Raji (cell line): ENCODE results near the gene CAPN13.

Source experiments
- POLR2A ChIP-seq: IDR thresholded peaks from 2 replicates; pipeline ENCODE4 v1.6.1; 2011; ENCODE audit warnings: low read depth, low read length, control low read depth; ENCODE audit not compliant: insufficient read depth

CAPN13 gene

DNA sequence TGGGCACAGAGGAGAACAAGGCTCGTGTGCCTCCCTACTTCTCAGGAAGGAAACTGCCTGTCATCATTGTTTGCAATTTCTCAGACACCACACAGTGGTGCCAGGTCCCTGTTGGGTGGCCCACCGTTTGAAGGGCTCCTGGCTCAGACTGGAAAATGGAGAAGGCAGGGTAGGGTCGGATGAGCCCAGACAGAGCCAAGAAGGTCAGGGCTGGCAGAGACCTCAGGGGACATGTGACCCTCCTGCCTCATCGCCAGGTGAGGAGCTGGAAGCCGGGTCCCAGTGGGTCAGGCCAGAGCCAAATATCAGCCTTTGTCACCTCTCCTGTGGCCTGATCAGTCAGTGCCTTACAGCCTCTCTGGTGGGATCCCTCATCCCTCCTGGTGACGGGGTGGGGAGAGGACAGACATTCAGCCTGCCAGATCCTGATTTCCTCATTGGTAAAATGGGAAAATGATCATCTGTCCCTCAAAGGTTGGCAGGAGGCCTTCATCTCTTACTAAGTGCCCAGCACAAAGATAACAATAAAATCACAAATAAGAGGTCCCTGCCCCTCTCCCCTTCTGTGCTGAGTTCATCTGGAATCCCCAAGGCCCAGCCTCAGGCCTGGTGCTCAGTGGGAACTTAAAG is 117.6 kb downstream of the CAPN13 start:
- no peak for TF ChIP-seq POLR2A

DNA sequence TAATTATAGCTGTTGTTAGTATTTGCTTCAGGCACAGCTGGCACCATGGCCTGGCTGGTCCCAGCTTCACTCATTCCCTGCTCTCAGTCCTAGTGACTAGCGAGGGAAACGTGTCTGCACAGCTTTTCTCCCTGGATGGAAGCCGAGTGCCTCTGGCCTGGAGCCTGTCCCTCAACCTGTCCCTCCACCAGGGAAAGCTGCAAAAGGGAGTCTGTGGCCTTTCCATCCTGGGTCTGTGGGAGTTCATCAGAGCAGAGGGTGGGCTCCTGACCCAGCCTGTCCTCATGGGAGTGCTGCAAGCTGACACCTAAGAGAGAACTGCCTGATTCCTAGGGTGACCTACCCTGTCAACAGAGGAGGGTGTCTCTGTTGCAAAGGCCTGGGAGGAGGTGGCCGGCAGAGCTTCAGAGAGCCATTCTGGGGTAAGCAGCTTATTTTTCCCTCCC is 118.3 kb downstream of the CAPN13 start:
- TF ChIP-seq POLR2A, result no peak

DNA sequence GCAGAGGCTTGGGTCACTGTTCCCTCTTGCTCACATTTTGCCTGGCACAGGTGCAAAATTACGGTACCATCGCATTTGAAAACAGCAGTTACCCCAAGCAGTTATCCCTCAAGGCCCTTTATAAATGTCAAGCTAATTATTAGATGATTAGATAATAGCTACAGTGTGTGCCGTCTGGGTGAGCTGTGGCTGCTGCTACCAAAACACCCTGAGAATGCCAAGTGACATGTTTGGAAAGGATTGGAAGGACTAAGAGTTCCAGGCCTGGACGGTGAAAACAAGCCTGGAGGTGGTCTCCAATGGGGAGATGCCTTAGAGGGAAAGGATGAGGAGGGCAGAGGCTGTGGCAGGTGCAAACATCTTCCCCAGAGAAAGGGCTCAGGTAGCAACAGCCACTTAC is 120.6 kb downstream of the CAPN13 start:
- no peak for TF ChIP-seq POLR2A

DNA sequence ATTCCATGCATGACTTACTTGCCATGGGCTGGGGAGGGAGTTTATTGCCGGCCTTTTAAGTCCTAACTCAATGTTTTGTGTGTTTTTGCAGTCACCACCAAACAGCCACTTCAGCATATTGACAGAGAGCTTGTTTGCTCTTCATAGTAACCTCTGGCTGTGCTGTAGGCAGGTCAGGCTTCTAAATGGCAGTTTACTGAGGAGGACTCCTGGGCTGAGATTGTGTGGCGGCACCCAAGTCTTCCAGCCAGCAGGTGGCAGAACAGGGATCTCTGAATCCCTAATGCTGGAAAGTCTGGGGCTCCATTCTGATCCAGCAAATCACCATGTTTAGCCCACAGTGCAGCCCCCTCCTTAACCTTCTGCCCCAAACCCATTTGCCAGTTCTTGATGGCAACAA is 121.2 kb downstream of the CAPN13 start:
- no peak for TF ChIP-seq POLR2A

DNA sequence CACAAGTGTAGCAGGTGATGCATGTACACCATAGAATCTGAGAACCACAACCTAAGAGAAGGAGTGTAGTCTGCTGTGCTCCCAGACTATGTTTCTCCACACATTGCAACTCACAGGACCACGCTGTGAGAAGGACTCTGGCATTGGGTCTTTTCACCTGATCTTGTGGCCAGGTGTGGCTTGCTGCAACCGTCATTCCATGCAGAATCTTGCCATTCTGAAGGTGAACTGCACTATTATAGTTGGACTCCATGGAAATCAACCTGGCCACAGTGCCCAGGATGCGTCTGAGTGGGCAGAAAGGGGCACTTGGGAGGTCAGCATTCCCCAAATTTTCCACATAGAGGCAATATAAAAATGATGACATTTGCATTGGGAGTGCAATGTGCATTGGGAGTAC is 122.2 kb downstream of the CAPN13 start:
- TF ChIP-seq POLR2A, result no peak

DNA sequence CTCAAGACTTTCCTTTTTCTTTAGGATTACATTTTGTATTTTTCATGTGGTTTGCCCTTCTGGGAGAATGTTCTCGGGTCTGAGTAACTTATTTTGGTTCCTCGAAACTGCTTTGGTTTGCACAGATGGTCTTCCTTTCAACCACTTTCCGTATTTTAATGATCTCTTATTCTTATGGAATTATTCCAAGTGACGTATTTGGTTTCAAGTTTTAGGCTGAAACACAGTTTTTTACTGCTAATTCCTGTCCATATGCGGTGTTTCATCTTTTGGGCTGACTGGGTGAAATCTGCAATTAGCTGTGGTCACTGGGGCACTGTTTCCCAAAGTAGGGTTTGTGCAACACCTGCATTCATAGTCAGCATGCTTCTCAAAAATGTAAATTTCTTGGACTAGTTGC is 122.7 kb downstream of the CAPN13 start:
- TF ChIP-seq POLR2A, result no peak

DNA sequence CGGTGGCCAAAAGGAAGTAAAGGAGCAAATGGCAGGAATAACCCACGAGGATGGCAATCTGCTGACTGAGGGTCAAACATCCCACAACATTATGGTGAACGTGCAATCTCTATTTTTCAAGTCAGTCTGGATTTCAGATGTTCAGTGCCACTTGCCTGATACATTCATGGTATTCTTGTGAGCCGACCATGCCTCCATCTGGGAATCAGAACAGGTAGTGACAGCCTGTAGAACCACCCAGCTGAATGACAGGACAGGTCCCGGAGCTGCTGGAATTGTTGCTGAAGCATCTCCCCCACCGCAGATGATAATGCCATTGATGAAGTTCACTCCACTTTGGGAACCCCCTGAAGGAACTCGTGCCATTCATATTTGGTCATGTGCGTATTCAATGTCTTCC is 123.2 kb downstream of the CAPN13 start:
- TF ChIP-seq POLR2A, result no peak

DNA sequence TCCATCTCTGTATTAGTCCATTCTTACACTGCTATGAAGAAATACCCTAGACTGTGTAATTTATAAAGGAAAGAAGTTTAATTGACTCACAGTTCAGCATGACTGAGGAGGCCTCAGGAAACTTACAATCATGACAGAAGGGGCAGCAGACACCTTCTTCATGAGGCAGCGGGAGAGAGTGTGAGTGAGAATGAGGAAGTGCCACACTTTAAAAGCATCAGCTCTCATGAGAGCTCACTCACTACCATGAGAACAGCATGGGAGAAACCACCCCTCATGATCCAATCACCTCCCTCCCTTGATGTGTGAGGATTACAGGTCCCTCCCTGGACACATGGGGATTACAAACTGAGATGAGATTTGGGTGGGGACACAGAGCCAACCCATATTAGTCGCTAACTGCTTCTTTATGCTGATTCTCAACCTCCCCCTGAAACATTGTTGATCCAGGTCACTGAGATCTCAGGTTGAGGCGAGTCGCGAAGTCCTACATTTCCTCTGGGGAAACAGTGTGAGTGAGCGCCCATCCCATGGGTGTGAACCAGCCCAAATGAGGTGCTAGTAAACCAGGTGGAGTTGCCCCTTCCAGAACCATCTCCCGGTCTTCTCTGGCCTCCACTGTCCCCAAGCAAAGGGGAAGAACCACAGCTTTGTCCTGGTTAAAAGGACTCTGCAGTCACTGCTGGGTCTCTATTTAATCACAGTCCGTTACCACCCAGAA is 123.8 kb downstream of the CAPN13 start:
- no peak for TF ChIP-seq POLR2A

DNA sequence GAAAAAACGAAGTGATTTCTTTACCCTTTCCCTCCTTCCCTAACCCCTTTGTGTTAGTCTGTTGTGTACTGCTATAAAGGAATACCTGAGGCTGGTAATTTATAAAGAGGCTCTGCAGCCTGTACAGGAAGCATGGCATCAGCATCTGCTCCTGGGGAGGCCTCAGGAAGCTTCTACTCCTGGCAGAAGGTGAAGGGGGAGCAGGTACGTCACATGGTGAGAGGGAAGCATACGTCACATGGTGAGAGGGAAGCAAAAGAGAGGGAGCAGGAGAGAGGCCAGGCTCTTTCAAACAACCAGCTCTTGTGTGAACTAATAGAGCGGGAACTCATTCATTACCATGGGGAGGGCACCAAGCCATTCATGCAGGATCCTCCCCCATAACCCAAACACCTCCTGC is 126.2 kb downstream of the CAPN13 start:
- no peak for TF ChIP-seq POLR2A

DNA sequence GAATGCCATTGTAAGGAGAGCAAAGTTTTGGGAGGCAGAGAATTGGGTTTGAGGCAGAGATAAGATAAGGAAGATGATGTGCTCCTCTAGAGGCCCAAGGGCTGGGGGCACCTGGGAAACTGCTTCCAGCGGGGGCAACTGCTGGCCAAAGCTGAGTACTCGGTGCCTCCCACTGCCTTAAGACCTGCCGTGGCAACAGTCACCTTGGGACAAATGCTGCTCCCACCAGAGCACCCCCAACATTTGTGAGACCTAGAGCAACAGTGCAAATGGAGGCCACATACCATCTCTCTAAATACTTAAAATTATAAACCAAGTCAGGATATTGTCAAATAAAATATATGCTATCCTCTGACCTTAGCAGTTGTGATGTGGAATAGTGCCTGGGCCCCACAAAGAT is 127.1 kb downstream of the CAPN13 start:
- no peak for TF ChIP-seq POLR2A

DNA sequence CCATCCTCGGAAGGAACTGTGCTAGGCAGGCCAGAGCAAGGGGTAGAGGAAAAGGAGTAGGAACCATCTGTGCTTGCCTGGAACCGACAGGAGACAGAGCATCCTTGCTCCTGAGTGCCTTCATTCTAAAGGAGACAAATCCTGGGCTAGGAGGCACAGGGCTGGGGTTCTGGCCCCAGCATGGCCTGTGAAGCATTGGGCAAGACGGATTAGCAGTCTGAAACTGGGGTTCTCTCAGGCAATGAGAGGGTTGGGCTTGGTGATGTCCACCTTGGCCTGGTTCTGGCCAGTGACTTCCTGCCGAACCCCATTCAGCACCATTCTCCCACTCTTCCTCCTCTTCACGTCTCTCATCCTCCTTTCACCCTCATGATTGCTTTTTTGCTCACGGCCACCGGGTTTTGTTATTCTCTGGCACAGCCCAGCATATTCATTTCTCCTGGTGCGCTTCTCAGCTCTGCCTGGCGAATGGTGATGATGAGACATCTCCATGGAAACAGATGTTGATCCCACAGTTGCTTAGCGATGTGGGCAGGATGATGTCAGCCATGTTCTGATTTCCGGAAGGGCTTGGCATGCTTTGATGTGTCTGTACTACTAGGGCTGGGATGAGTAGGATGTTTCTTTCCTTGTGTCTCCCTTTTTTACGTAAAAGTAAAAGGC is 127.7 kb downstream of the CAPN13 start:
- TF ChIP-seq POLR2A, result no peak

DNA sequence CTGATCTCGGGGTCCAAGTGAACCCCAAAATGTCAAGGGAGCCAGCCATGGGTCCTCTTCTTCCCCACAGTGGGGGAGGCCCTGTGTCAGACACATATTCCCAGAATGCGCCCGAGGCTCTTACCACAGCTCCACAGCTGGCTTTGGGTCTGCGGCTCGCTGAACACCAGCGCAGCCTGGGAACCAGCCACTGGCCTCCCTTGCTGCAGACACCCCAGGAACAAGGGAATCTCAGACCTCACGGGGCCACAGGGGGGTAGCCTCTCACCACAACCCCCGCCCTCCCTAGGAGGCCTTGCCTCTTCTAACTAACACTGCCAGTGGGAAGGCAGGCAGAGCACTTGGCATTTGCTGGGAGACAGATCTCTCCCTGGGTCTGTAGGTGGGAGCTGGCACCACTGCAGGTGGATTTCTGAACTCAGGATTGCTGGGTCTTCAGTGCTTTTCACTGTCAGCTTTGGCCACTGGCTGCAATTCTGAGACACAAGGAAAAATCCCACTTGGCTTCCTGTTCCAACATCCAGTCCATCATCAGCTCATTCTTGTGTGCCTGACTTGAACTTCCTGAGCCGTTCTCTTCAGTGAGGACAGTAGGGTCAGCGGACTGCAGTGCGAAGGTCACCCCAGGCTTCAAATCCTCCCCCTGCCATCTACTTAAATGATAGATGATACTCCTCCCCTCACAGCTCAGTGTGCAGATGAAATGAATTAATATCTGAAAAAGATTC is 128.7 kb downstream of the CAPN13 start:
- TF ChIP-seq POLR2A, result no peak

DNA sequence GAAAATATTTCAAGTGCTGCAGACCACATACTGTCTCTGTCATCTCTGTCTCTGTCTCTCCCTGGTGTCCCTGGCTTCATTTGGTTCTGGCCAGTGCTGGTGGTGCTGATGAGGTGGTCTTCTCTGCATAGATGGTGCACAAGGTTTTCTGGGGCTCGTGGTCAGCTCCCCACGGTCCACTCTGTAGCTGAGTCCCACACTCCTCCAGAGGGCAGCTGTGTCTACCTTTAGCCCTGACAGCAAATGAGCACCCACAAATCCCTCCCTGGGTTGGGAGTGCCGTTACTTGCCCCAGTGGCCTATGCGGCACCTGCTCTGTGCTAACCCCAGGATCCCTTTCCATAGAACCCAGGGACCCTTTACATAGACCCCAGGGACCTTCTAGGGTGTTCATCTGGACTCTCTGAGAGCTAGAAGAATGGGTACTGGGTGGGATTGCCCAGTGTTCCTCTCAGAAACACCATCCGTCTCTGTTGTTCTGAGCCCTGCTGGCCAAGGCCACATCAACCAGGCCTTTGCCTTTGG is 129.3 kb downstream of the CAPN13 start:
- TF ChIP-seq POLR2A, result no peak

DNA sequence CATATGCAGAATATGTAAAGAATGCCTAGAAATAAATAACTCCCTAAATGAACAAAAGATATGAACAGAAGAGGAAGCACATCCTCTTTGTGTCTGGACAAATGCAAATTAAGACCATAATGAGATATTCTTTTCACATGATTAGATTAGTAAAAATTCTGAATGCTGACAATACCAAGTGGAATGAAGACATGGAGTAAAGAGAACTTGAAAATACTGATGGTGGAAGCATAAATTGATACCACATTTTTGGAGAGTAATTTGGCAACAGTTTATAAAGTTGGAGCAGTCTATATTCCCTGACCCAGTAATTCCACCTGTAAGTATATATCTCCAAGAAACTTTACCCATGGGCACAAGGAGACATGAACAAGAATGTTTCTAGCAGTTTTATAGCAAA is 130.0 kb downstream of the CAPN13 start:
- no peak for TF ChIP-seq POLR2A

DNA sequence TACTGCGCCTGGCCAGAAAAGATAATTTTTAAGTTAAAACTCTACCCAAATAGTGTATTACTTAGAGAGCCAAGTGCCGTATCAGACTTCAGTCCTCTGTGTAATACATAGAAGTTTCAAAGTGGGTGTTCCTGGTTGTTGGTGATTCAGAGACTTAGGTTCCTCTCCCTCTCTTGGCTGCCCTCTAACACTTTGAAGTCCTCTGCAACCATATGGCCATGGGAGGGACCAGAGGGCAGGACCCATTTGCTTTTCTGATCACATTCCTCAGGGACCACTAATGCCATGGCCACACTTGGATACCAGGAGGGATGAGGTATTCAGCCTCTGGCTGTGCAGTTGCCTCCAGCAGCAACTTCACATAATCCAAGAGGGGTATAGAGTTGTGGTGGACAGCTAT is 131.5 kb downstream of the CAPN13 start:
- no peak for TF ChIP-seq POLR2A

DNA sequence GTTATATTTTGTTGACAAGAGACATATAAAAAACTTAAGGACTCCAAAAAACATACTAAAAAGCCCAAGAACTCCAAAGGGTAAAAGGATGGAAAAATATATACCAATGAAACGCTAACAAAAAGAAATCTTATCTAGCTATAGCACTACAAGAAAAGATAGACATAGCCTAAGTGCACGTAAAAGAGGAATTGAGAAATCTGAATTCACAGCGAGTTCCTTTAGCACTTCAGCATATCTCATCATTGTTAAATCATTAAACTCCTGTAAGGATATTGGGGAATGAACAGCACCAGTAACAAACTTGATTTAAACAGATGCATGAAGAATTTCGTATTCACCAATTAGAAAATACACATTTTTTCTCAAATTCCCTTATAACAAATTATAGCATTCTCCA is 134.1 kb downstream of the CAPN13 start:
- TF ChIP-seq POLR2A, result no peak
